ENCODE data around the gene CPNE2. TPM values are rescaled to one million over a fixed set of nuclear protein-coding genes. Genes with fewer than 3 reads are reported as not detected.

Gene CPNE2
- polyA plus RNA-seq, 3 donors from 2014 or later = 2.4 to 10.8 (median 5.8) TPM

- peak overlapping the region; percentile 66 to 98 (median 90) for H3K27ac Mint-ChIP-seq
- H3K27me3 Mint-ChIP-seq (ENCODE audit: low read depth in 3 of 3) = peaks cover 25 to 50% (median 37%) of the 10 kb centered on the region in 3 donors
- H3K4me3 Mint-ChIP-seq = no peak overlapping the region
- H3K4me1 Mint-ChIP-seq = peaks cover 37 to 50% of the 10 kb centered on the region in 2 donors
- DNase-seq = no peak
- H3K9me3 Mint-ChIP-seq = peaks cover 0 to 3% (median under 1%) of the 10 kb centered on the region in 6 donors
- H3K36me3 Mint-ChIP-seq = peaks cover 38 to 62% (median 39%) of the 10 kb centered on the region in 3 donors
Observed at GRCh38 chr16:57071831-57072582, 20.4 kb upstream of the CPNE2 start.

GRCh38 chr16:57072616-57073275 lies 19.6 kb upstream of the CPNE2 start:
- H3K4me3 Mint-ChIP-seq = peak overlapping the region in 1 of 5 donors; percentile 40
- no peak for DNase-seq
- peaks cover 37 to 49% of the 10 kb centered on the region in 2 donors for H3K4me1 Mint-ChIP-seq
- peaks cover 37 to 57% (median 38%) of the 10 kb centered on the region in 3 donors for H3K36me3 Mint-ChIP-seq
- peaks cover 25 to 50% (median 35%) of the 10 kb centered on the region in 3 donors for H3K27me3 Mint-ChIP-seq (ENCODE audit: low read depth in 3 of 3)
- peak overlapping the region; percentile 40 to 98 (median 88) for H3K27ac Mint-ChIP-seq
- peaks cover 0 to 3% (median under 1%) of the 10 kb centered on the region in 6 donors for H3K9me3 Mint-ChIP-seq

- Mint-ChIP-seq H3K27me3 (ENCODE audit: low read depth in 3 of 3) (peaks cover 3 to 9% (median 4%) of the 10 kb centered on the region in 3 donors), H3K36me3 (peaks cover 16 to 45% (median 17%) of the 10 kb centered on the region in 3 donors)
Observed at GRCh38 chr16:57077714-57078113, 14.7 kb upstream of the CPNE2 start.

GRCh38 chr16:57081744-57082143 lies 10.6 kb upstream of the CPNE2 start:
- Mint-ChIP-seq H3K27me3 (ENCODE audit: low read depth in 3 of 3) (peaks cover 2 to 7% (median 3%) of the 10 kb centered on the region in 3 donors), H3K4me1 (peaks cover 11 to 16% of the 10 kb centered on the region in 2 donors), H3K27ac (peak overlapping the region in 2 of 6 donors; percentile 21 to 67), H3K9me3 (no peaks in the 10 kb centered on the region), H3K36me3 (peaks cover 3 to 21% (median 3%) of the 10 kb centered on the region in 3 donors), H3K4me3 (no peak overlapping the region)
- DNase-seq = no peak

More at GRCh38 chr16:57077714-57078113, 14.7 kb upstream of the CPNE2 start:
- Mint-ChIP-seq H3K9me3 (no peaks in the 10 kb centered on the region), H3K4me3 (no peak overlapping the region), H3K4me1 (peaks cover 5 to 13% of the 10 kb centered on the region in 2 donors), H3K27ac (no peak overlapping the region)
- DNase-seq = no peak

- peaks cover 0 to 18% (median 0%) of the 10 kb centered on the region in 3 donors for H3K36me3 Mint-ChIP-seq
- no peaks in the 10 kb centered on the region for H3K9me3 Mint-ChIP-seq
- peaks cover 0 to 7% (median 3%) of the 10 kb centered on the region in 3 donors for H3K27me3 Mint-ChIP-seq (ENCODE audit: low read depth in 3 of 3)
- peak overlapping the region in 1 of 6 donors; percentile 57 for H3K27ac Mint-ChIP-seq
- DNase-seq = no peak
- H3K4me3 Mint-ChIP-seq = no peak overlapping the region
- H3K4me1 Mint-ChIP-seq = peaks cover 11 to 16% of the 10 kb centered on the region in 2 donors
Observed at GRCh38 chr16:57082664-57083063, 9.7 kb upstream of the CPNE2 start.

GRCh38 chr16:57083485-57084126 lies 8.8 kb upstream of the CPNE2 start:
- Mint-ChIP-seq H3K27me3 (ENCODE audit: low read depth in 3 of 3) (peaks cover 0 to 10% (median 3%) of the 10 kb centered on the region in 3 donors), H3K36me3 (peaks cover 0 to 18% (median 0%) of the 10 kb centered on the region in 3 donors), H3K4me3 (peak overlapping the region in 2 of 5 donors; percentile 15 to 17), H3K27ac (peak overlapping the region; percentile 21 to 90 (median 76)), H3K4me1 (peaks cover 11 to 16% of the 10 kb centered on the region in 2 donors), H3K9me3 (no peaks in the 10 kb centered on the region)
- DNase-seq = no peak

GRCh38 chr16:57084257-57084770 lies 8.1 kb upstream of the CPNE2 start:
- DNase-seq = peak; percentile 66 to 75 (median 70)
- peak overlapping the region in 1 of 5 donors; percentile 17 for H3K4me3 Mint-ChIP-seq
- peak overlapping the region; percentile 21 to 90 (median 76) for H3K27ac Mint-ChIP-seq
- peaks cover 11 to 16% of the 10 kb centered on the region in 2 donors for H3K4me1 Mint-ChIP-seq
- no peaks in the 10 kb centered on the region for H3K9me3 Mint-ChIP-seq
- H3K36me3 Mint-ChIP-seq = peaks cover 0 to 17% (median 0%) of the 10 kb centered on the region in 3 donors
- peaks cover 3 to 10% (median 4%) of the 10 kb centered on the region in 3 donors for H3K27me3 Mint-ChIP-seq (ENCODE audit: low read depth in 3 of 3)

- H3K9me3 Mint-ChIP-seq = no peaks in the 10 kb centered on the region
- peaks cover 11 to 16% of the 10 kb centered on the region in 2 donors for H3K4me1 Mint-ChIP-seq
- H3K4me3 Mint-ChIP-seq = no peak overlapping the region
- peaks cover 0 to 10% (median 0%) of the 10 kb centered on the region in 3 donors for H3K36me3 Mint-ChIP-seq
- H3K27me3 Mint-ChIP-seq (ENCODE audit: low read depth in 3 of 3) = peaks cover 1 to 10% (median 4%) of the 10 kb centered on the region in 3 donors
- no peak for DNase-seq
- H3K27ac Mint-ChIP-seq = peak overlapping the region in 3 of 6 donors; percentile 12 to 60 (median 30)
Observed at GRCh38 chr16:57084996-57085395, 7.4 kb upstream of the CPNE2 start.

GRCh38 chr16:57087003-57087402 lies 5.4 kb upstream of the CPNE2 start:
- H3K27ac Mint-ChIP-seq = no peak overlapping the region
- peaks cover 0 to 2% (median 0%) of the 10 kb centered on the region in 3 donors for H3K36me3 Mint-ChIP-seq
- no peak overlapping the region for H3K4me3 Mint-ChIP-seq

GRCh38 chr16:57089406-57089805 lies 3.0 kb upstream of the CPNE2 start:
- Mint-ChIP-seq H3K9me3 (no peaks in the 10 kb centered on the region), H3K27me3 (ENCODE audit: low read depth in 3 of 3) (peaks cover 8 to 27% (median 13%) of the 10 kb centered on the region in 3 donors), H3K36me3 (no peaks in the 10 kb centered on the region), H3K4me3 (no peak overlapping the region), H3K27ac (no peak overlapping the region), H3K4me1 (peaks cover 14 to 23% of the 10 kb centered on the region in 2 donors)
- DNase-seq = no peak

More at GRCh38 chr16:57087003-57087402, 5.4 kb upstream of the CPNE2 start:
- Mint-ChIP-seq H3K9me3 (no peaks in the 10 kb centered on the region), H3K4me1 (peaks cover 15 to 26% of the 10 kb centered on the region in 2 donors), H3K27me3 (ENCODE audit: low read depth in 3 of 3) (peaks cover 7 to 18% (median 17%) of the 10 kb centered on the region in 3 donors)
- DNase-seq = no peak

GRCh38 chr16:57091200-57091974 lies 996 bp upstream of the CPNE2 start:
- Mint-ChIP-seq H3K36me3 (no peaks in the 10 kb centered on the region), H3K27ac (no peak overlapping the region), H3K27me3 (ENCODE audit: low read depth in 3 of 3) (peaks cover 10 to 31% (median 14%) of the 10 kb centered on the region in 3 donors), H3K9me3 (no peaks in the 10 kb centered on the region), H3K4me1 (peaks cover 9 to 15% of the 10 kb centered on the region in 2 donors), H3K4me3 (peak overlapping the region; percentile 43 to 79 (median 74))
- DNase-seq = no peak

GRCh38 chr16:57092786-57093411 lies 516 bp downstream of the CPNE2 start:
- Mint-ChIP-seq H3K4me1 (peaks cover 9 to 15% of the 10 kb centered on the region in 2 donors), H3K9me3 (no peaks in the 10 kb centered on the region), H3K4me3 (peak overlapping the region; percentile 66 to 80 (median 72)), H3K36me3 (no peaks in the 10 kb centered on the region), H3K27ac (no peak overlapping the region), H3K27me3 (ENCODE audit: low read depth in 3 of 3) (peaks cover 10 to 31% (median 13%) of the 10 kb centered on the region in 3 donors)
- peak; percentile 15 to 31 (median 30) for DNase-seq
